Measurements from ENCODE around the gene CAPN8.

GRCh38 chr1:223653015-223653414 is 12.5 kb downstream of the CAPN8 start:
- TF ChIP-seq GATA2 (IDR thresholded peaks at IDR 0.05; ENCODE audit: low read depth, low read length), result no peak
- no peak for TF ChIP-seq GATA3 (IDR thresholded peaks at IDR 0.05; ENCODE audit: low read depth, low read length)
